ENCODE measurements around the gene SLC9A7.
"Not testable (repeated sequence)": the region's sequence is repeated elsewhere in the genome, so short reads cannot be mapped to it uniquely, and the experiment has no call there.

SLC9A7 gene

GRCh38 chrX:46750889-46751288 is 8.0 kb downstream of the SLC9A7 start:
- DNase-seq: no peak

GRCh38 chrX:46744009-46744408 is 14.9 kb downstream of the SLC9A7 start:
- no peak for DNase-seq

GRCh38 chrX:46743046-46743445 is 15.9 kb downstream of the SLC9A7 start:
- DNase-seq: no peak

- no peak for DNase-seq
Observed at GRCh38 chrX:46739736-46740135, 19.2 kb downstream of the SLC9A7 start.

GRCh38 chrX:46737462-46737861 is 21.5 kb downstream of the SLC9A7 start:
- no peak for DNase-seq

GRCh38 chrX:46737041-46737440 is 21.9 kb downstream of the SLC9A7 start:
- DNase-seq: no peak

GRCh38 chrX:46735622-46736021 is 23.3 kb downstream of the SLC9A7 start:
- no peak for DNase-seq

GRCh38 chrX:46733226-46733625 is 25.7 kb downstream of the SLC9A7 start:
- DNase-seq: no peak

- no peak for DNase-seq
Observed at GRCh38 chrX:46730765-46731164, 28.2 kb downstream of the SLC9A7 start.

GRCh38 chrX:46727441-46727840 is 31.5 kb downstream of the SLC9A7 start:
- no peak for DNase-seq

- not testable (repeated sequence) for DNase-seq
Observed at GRCh38 chrX:46723569-46723927, 35.4 kb downstream of the SLC9A7 start.

- DNase-seq: no peak
Observed at GRCh38 chrX:46722742-46723568, 36.0 kb downstream of the SLC9A7 start.

GRCh38 chrX:46716796-46717195 is 42.1 kb downstream of the SLC9A7 start:
- no peak for DNase-seq

GRCh38 chrX:46715997-46716396 is 42.9 kb downstream of the SLC9A7 start:
- no peak for DNase-seq

- DNase-seq: no peak
Observed at GRCh38 chrX:46715530-46715929, 43.4 kb downstream of the SLC9A7 start.

GRCh38 chrX:46713672-46714490 is 45.0 kb downstream of the SLC9A7 start:
- DNase-seq: no peak

- no peak for DNase-seq
Observed at GRCh38 chrX:46712764-46713163, 46.2 kb downstream of the SLC9A7 start.

- no peak for DNase-seq
Observed at GRCh38 chrX:46710927-46711623, 47.8 kb downstream of the SLC9A7 start.

GRCh38 chrX:46710425-46710824 is 48.5 kb downstream of the SLC9A7 start:
- DNase-seq: no peak

- peak; percentile 46 for DNase-seq
Observed at GRCh38 chrX:46707274-46707965, 51.5 kb downstream of the SLC9A7 start.

GRCh38 chrX:46704767-46705386 is 54.0 kb downstream of the SLC9A7 start:
- no peak for DNase-seq

GRCh38 chrX:46703980-46704379 is 54.9 kb downstream of the SLC9A7 start:
- no peak for DNase-seq
